ENCODE data around the gene CLNK. TPM values are rescaled to one million over a fixed set of nuclear protein-coding genes. Genes with fewer than 3 reads are reported as not detected.

CLNK gene, protein sequence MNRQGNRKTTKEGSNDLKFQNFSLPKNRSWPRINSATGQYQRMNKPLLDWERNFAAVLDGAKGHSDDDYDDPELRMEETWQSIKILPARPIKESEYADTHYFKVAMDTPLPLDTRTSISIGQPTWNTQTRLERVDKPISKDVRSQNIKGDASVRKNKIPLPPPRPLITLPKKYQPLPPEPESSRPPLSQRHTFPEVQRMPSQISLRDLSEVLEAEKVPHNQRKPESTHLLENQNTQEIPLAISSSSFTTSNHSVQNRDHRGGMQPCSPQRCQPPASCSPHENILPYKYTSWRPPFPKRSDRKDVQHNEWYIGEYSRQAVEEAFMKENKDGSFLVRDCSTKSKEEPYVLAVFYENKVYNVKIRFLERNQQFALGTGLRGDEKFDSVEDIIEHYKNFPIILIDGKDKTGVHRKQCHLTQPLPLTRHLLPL
- total RNA-seq: 1 to 10 TPM in 1 of 4 donors, under 1 TPM in 2, not detected in 1; 0.17 to 1.3 (median 0.45) TPM

GRCh38 chr4:10684631-10685030 is at the start of gene CLNK:
Gene CLNK, minus strand, starts transcription at chr4:10684768. Its CDS starts 16,899 bp downstream, at chr4:10667869.
- no peak within 1 kb of the TSS for H3K4me3 ChIP-seq (ENCODE audit: low read depth, poor library complexity, severe bottlenecking)
- no peak for TF ChIP-seq POLR2A (IDR thresholded peaks at IDR 0.05)
- TF ChIP-seq CTCF (IDR thresholded peaks at IDR 0.05): no peak
- intact Hi-C loops (cut with DNase I; ENCODE audit: low total_unique reads): no loop called here
- 72 to 78% methylated on average over 8 of the region's 8 CpGs for whole genome bisulfite sequencing, 2 donors
- no peak for DNase-seq (ENCODE audit: low spot score in 2 of 2)

DNA sequence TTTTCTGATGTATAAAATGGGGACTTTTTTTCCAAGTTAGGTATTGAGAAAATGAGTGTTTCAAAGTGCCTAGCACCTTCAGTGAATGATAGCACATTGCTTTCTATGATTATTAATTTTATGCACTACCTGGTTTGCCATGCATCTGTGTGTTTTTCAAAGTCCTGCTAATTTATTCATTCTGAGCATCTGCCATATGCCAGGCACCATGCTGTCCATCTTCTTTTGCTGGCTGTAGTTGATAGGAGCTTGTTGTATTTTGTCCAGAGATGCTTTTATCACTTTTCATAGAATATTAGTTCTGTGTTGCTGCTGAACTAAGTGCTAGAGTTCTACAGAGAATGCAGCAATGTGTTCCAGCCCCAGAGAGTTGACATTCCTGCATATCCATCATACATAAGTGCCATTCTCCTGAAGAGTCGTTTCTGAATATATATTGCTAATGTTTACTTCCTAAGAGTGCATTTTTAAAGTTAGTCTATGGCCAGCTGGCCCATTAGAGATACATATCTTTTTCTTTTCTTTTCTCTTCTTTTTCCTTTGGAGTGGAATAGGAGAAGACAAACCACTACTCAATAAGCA is 49.0 kb upstream of the CLNK start:
- WGBS, 2 donors: 45 to 63% methylated on average over 1 of the region's 1 CpG
- intact Hi-C loops (cut with DNase I; ENCODE audit: low total_unique reads): no loop called here
- no peak for TF ChIP-seq POLR2A (IDR thresholded peaks at IDR 0.05)
- no peak for TF ChIP-seq CTCF (IDR thresholded peaks at IDR 0.05)
- H3K4me3 ChIP-seq (ENCODE audit: low read depth, poor library complexity, severe bottlenecking): no peak overlapping the region
- DNase-seq (ENCODE audit: low spot score in 2 of 2): no peak

- WGBS, 2 donors: 67 to 79% methylated on average over 5 of the region's 5 CpGs
- no peak for DNase-seq (ENCODE audit: low spot score in 2 of 2)
- intact Hi-C loops (cut with DNase I; ENCODE audit: low total_unique reads): no loop called here
- TF ChIP-seq POLR2A (IDR thresholded peaks at IDR 0.05) (no peak), CTCF (IDR thresholded peaks at IDR 0.05) (no peak)
- H3K4me3 ChIP-seq (ENCODE audit: low read depth, poor library complexity, severe bottlenecking): no peak overlapping the region
These were observed 48.4 kb upstream of the CLNK start for GRCh38 chr4:10732914-10733415.

DNA sequence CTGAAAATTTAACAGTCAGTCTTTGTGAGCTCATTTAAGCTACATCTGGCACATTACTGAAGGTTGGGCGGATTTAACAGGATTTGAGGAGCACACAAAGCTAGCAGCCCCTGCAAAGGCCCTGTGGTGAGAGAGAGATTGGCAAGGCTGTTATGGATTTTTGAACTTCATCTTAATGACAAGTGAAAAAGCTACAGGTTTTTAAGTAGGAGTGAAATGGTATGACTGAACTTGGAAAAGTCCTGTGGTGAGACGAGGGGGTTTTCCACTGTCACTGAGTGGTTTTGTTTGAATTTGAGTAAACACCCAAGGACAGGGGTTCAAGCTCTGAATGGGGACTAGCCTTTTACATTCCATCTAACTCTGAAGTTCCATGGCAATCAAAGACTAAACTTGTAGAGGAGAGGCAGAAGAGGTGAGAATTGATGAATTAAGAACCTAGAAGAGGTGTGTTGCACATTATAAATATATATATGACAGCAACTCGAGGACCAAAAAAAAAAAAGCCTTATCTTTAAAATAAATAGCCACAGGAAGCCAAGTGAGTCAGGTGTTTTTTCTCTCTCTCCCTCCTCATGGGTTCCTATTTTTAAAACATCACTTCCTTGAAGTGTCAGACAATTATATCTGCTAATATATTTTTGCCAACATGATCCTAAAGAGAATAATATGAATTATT is 47.8 kb upstream of the CLNK start:
- intact Hi-C loops (cut with DNase I; ENCODE audit: low total_unique reads): no loop called here
- TF ChIP-seq CTCF (IDR thresholded peaks at IDR 0.05) (no peak), POLR2A (IDR thresholded peaks at IDR 0.05) (no peak)
- 62 to 63% methylated on average over 3 of the region's 3 CpGs for WGBS, 2 donors
- DNase-seq (ENCODE audit: low spot score in 2 of 2): no peak
- H3K4me3 ChIP-seq (ENCODE audit: low read depth, poor library complexity, severe bottlenecking): no peak overlapping the region

DNA sequence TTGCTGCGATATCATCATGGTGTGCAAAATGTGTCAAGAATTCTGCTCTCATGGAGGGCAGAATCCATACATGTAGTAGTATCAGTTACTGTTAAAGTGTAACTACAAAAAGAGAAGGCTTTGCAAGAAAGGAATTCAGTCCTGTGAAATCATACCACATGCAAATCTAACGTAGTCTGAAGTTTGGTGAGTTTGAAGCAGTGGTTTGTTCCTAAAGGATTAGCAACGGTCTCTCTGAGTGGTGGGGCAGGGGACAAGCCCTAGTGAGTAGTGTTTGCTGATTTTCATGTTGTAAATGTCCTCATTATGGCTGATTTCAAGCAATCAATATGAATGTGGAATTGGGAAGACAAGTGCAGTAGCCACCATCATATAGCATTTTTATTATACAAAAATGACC is 47.1 kb upstream of the CLNK start:
- DNase-seq (ENCODE audit: low spot score in 2 of 2): no peak
- intact Hi-C loops (cut with DNase I; ENCODE audit: low total_unique reads): no loop called here
- H3K4me3 ChIP-seq (ENCODE audit: low read depth, poor library complexity, severe bottlenecking): no peak overlapping the region
- TF ChIP-seq CTCF (IDR thresholded peaks at IDR 0.05): no peak
- no peak for TF ChIP-seq POLR2A (IDR thresholded peaks at IDR 0.05)
- WGBS, 2 donors: 77 to 83% methylated on average over 3 of the region's 3 CpGs

All from lower leg skin (tissue), 4 donors.